Gastrocnemius medialis (tissue), 4 donors: ENCODE results near the gene MPRIP.

Experiments
- CTCF ChIP-seq, 5 experiments: fragments of 450-650 bp in 3 of 5; fragments of 200-600 bp in 2 of 5; sonication (generic) in 2 of 5; IDR thresholded peaks in 4 of 5; conservative IDR thresholded peaks in 1 of 5; 1 replicate in 4 of 5; 2 replicates in 1 of 5; pipeline ENCODE4 v1.5.1; 2016 to 2019; ENCODE audit warnings: antibody characterized with exemption in 5 of 5, mild to moderate bottlenecking in 3 of 5, moderate library complexity in 3 of 5
- POLR2A ChIP-seq, 2 donors: fragments of 450-650 bp; IDR thresholded peaks; one replicate each; pipeline ENCODE4 v1.6.1; 2017; ENCODE audit warnings: antibody characterized with exemption in 2 of 2, mild to moderate bottlenecking in 2 of 2, moderate library complexity in 2 of 2

GRCh38 chr17:17177176-17177575, 134.9 kb downstream of the MPRIP start:
- TF ChIP-seq CTCF (IDR thresholded peaks at IDR 0.05 in 4 of 5, conservative IDR thresholded peaks at IDR 0.05 in 1 of 5) (no peak), POLR2A (IDR thresholded peaks at IDR 0.05) (no peak)
